ENCODE data around the gene CEP250.

- TF ChIP-seq ELK4 (IDR thresholded peaks at IDR 0.05; ENCODE audit: borderline replicate concordance, low read depth, low read length) (no peak), ZNF350 (tag by site-specific recombination; IDR thresholded peaks at IDR 0.05) (no peak), ZNF221 (tag by site-specific recombination; IDR thresholded peaks at IDR 0.05; ENCODE audit: borderline replicate concordance) (no peak), ZNF280D (tag by site-specific recombination; IDR thresholded peaks at IDR 0.05) (no peak), ZBTB17 (tag by site-specific recombination; IDR thresholded peaks at IDR 0.05) (no peak), ZNF830 (tag by site-specific recombination; IDR thresholded peaks at IDR 0.05; ENCODE audit: low read depth) (no peak), ZNF274 (IDR thresholded peaks at IDR 0.05; ENCODE audit: low read length) (no peak), ZNF274 (tag by site-specific recombination; IDR thresholded peaks at IDR 0.05; ENCODE audit: borderline replicate concordance) (no peak), CTCF (tag by site-specific recombination; IDR thresholded peaks at IDR 0.05) (no peak), BCL11A (tag by site-specific recombination; IDR thresholded peaks at IDR 0.05; ENCODE audit: low read depth) (no peak), KLF10 (tag by site-specific recombination; IDR thresholded peaks at IDR 0.05) (no peak), ZNF138 (tag by site-specific recombination; IDR thresholded peaks at IDR 0.05; ENCODE audit: borderline replicate concordance) (no peak), KLF7 (tag by site-specific recombination; IDR thresholded peaks at IDR 0.05; ENCODE audit: borderline replicate concordance) (no peak), TCF7L2 (IDR thresholded peaks at IDR 0.05; ENCODE audit: borderline replicate concordance, low read depth, low read length) (no peak), YY1 (tag by site-specific recombination; IDR thresholded peaks at IDR 0.05) (no peak)
These were observed 3.0 kb downstream of the CEP250 start for GRCh38 chr20:35458388-35458787.

Data from HEK293 (cell line).